NCI-H146 (cell line): ENCODE results near the gene RPL27.

ENCODE experiments used
- DNase-seq: peaks from one replicate; lab custom pipeline; 2025; lab: John Stamatoyannopoulos, UW

The RPL27 gene

DNA sequence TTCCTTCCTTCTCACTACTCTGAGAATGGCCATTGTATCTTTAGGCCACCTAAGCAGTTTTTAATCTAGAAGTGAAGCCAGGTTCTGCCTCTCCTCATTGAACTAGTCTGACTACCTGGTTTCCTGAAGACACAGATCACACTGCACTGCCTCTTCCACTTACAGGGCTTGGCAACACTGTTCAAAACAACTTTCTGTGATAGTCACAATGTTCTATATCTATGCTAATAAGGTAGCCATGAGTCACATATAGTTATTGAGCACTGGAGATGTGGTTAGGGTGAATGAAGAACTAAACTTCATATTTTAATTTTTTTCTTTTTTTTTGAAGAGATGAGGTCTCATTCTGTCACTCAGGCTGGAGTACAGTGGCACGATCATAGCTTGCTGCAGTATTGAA, 53.8 kb downstream of the RPL27 start:
- no peak for DNase-seq
